HEK293 (cell line): ENCODE data around the gene RBMS3.
"Not testable (repeated sequence)": the region's sequence is repeated elsewhere in the genome, so short reads cannot be mapped to it uniquely, and the experiment has no call there.

Experiments used
- CTCF ChIP-seq: fragments of 450-650 bp; formaldehyde crosslinking; IDR thresholded peaks from 2 replicates; pipeline ENCODE4 v1.5.1; 2016; ENCODE audit warnings: missing biosample characterization, missing genetic modification characterization
- GLI4 ChIP-seq: fragments of 450-650 bp; formaldehyde crosslinking; IDR thresholded peaks from 2 replicates; pipeline ENCODE4 v1.5.1; 2016; ENCODE audit warnings: missing biosample characterization, missing genetic modification characterization
- ZBTB17 ChIP-seq: fragments of 450-650 bp; formaldehyde crosslinking; IDR thresholded peaks from 2 replicates; pipeline ENCODE4 v1.5.1; 2016; ENCODE audit warnings: missing biosample characterization, missing genetic modification characterization
- ZBTB21 ChIP-seq: fragments of 450-650 bp; formaldehyde crosslinking; IDR thresholded peaks from 2 replicates; pipeline ENCODE4 v1.5.1; 2017; ENCODE audit warnings: missing biosample characterization, missing genetic modification characterization
- ZNF426 ChIP-seq: fragments of 450-650 bp; formaldehyde crosslinking; IDR thresholded peaks from 2 replicates; pipeline ENCODE4 v1.5.1; 2017; ENCODE audit warnings: missing biosample characterization, missing genetic modification characterization, mild to moderate bottlenecking, inconsistent platforms, moderate library complexity
- ZNF529 ChIP-seq: fragments of 450-650 bp; formaldehyde crosslinking; IDR thresholded peaks from 2 replicates; pipeline ENCODE4 v1.5.1; 2017; ENCODE audit warnings: missing genetic modification characterization, missing biosample characterization; ENCODE audit not compliant: insufficient replicate concordance
- ZNF792 ChIP-seq: fragments of 450-650 bp; formaldehyde crosslinking; IDR thresholded peaks from 2 replicates; pipeline ENCODE4 v1.5.1; 2016; ENCODE audit warnings: missing biosample characterization, missing genetic modification characterization

DNA sequence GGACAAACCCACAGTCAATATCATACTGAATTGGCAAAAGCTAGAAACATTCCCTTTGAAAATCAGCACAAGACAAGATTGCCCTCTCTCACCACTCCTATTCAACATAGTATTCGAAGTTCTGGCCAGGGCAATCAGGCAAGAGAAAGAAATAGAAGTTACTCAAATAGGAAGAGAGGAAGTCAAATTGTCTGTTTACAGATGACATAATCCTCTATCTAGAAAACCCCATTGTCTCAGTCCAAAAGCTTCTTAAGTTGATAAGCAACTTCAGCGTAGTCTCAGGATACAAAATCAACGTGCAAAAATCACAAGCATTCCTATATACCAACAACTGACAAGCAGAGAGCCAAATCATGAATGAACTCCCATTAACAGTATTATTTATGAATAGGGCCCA, 760.6 kb downstream of the RBMS3 start:
- not testable (repeated sequence) for TF ChIP-seq ZBTB17; ZNF792 (tag by site-specific recombination); ZNF426 (tag by site-specific recombination); ZNF529; CTCF (tag by site-specific recombination); GLI4 (tag by site-specific recombination); ZBTB21 (tag by site-specific recombination)
